Measurements from ENCODE around the gene PLAC1.

The PLAC1 gene

DNA sequence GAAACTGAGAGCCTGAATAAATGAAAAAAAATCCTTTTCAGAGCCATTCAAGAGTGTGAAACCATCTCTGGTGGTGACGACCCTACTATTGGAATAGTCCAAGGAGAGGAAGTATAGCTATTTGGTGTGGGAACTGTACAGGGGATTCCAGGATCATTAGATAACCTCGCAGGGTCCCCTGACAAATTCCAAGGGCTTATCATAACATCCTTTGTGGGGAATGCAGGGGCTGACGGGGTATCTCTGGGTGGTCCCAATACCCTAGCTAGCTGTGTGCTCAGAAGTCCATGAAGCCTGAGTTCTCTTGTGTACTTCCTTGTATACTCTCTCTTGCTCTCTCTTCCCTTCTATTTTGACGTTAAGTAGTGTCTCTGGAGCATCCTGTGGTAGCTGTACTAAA is 13.8 kb upstream of the PLAC1 start:
- Histone ChIP-seq H3K4me3 (ENCODE audit: insufficient read depth, low read depth, low read length, poor library complexity, severe bottlenecking) (no peak overlapping the region), H3K4me1 (ENCODE audit: control insufficient read depth, insufficient read depth, low read length, poor library complexity, severe bottlenecking) (no peaks in the 10 kb centered on the region), H3K27ac (ENCODE audit: insufficient read depth, low read length, poor library complexity, severe bottlenecking) (no peak overlapping the region), H3K9me3 (ENCODE audit: control insufficient read depth, low read length) (no peaks in the 10 kb centered on the region), H3K27me3 (replicated peaks; ENCODE audit: control insufficient read depth, insufficient read depth, low read length, poor library complexity, severe bottlenecking) (no peaks in the 10 kb centered on the region), H3K36me3 (ENCODE audit: control insufficient read depth, insufficient read depth, low read length) (no peaks in the 10 kb centered on the region)
- no peak for DNase-seq

DNA sequence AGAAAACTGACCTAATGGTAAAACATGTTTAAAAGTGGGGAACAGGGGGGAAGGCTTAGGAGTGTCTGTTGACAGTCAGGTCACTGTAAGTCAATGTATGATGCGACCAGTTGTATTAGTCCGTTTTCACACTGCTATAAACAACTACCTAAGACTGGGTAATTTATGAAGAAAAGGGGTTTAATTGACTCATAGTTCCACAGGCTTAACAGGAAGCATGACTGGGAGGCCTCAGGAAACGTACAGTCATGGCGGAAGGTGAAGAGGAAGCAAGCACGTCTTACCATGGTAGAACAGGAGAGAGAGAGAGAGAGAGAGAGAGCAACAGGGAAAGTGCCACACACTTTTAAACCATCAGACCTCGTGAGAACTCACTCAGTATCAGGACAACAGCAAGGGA is 13.0 kb upstream of the PLAC1 start:
- DNase-seq = no peak
- Histone ChIP-seq H3K27ac (ENCODE audit: insufficient read depth, low read length, poor library complexity, severe bottlenecking) (no peak overlapping the region), H3K27me3 (replicated peaks; ENCODE audit: control insufficient read depth, insufficient read depth, low read length, poor library complexity, severe bottlenecking) (no peaks in the 10 kb centered on the region), H3K36me3 (ENCODE audit: control insufficient read depth, insufficient read depth, low read length) (no peaks in the 10 kb centered on the region), H3K4me3 (ENCODE audit: insufficient read depth, low read depth, low read length, poor library complexity, severe bottlenecking) (no peak overlapping the region), H3K9me3 (ENCODE audit: control insufficient read depth, low read length) (no peaks in the 10 kb centered on the region), H3K4me1 (ENCODE audit: control insufficient read depth, insufficient read depth, low read length, poor library complexity, severe bottlenecking) (no peaks in the 10 kb centered on the region)

DNA sequence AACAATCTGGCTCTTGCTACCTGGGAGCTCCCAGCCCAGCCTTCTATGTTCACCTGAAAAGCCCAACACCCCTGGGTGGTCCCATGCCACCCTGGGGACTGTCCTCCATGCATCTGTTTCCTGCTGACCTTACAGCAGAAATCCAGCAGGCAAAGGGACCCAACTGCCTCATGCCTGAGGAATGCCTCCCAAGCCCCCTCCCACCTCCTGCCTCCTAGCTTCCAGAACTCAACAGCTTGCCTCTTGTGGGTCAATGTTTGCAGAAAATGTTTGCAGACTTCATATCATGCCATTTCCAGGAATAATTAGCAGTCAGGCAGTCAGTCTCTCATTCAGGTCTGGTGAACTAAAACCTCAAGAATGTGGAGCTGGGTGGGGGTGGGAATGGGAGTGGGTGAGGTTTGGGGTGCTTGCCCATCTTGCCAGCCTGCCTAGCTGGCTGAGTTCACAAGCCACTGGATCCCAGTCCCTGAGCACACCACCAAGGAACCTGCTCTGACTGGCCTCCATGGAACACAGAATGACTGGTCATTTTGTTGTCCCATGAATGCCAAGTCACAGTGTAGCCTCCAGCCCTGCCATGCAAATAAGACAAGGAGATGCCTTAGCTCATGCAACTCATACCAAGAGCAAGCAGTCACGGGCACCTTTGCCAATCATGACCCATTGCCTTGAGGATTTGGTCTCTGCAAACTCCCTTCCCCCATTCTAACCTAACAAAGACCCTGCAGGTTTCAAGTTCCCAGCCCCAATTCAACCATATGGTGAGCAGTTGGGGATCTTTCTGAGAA is 12.1 kb upstream of the PLAC1 start:
- H3K4me3 ChIP-seq (ENCODE audit: insufficient read depth, low read depth, low read length, poor library complexity, severe bottlenecking) = no peak overlapping the region
- H3K27me3 ChIP-seq (replicated peaks; ENCODE audit: control insufficient read depth, insufficient read depth, low read length, poor library complexity, severe bottlenecking) = no peaks in the 10 kb centered on the region
- H3K9me3 ChIP-seq (ENCODE audit: control insufficient read depth, low read length) = no peaks in the 10 kb centered on the region
- no peaks in the 10 kb centered on the region for H3K36me3 ChIP-seq (ENCODE audit: control insufficient read depth, insufficient read depth, low read length)
- H3K27ac ChIP-seq (ENCODE audit: insufficient read depth, low read length, poor library complexity, severe bottlenecking) = no peak overlapping the region
- no peaks in the 10 kb centered on the region for H3K4me1 ChIP-seq (ENCODE audit: control insufficient read depth, insufficient read depth, low read length, poor library complexity, severe bottlenecking)
- DNase-seq = no peak

DNA sequence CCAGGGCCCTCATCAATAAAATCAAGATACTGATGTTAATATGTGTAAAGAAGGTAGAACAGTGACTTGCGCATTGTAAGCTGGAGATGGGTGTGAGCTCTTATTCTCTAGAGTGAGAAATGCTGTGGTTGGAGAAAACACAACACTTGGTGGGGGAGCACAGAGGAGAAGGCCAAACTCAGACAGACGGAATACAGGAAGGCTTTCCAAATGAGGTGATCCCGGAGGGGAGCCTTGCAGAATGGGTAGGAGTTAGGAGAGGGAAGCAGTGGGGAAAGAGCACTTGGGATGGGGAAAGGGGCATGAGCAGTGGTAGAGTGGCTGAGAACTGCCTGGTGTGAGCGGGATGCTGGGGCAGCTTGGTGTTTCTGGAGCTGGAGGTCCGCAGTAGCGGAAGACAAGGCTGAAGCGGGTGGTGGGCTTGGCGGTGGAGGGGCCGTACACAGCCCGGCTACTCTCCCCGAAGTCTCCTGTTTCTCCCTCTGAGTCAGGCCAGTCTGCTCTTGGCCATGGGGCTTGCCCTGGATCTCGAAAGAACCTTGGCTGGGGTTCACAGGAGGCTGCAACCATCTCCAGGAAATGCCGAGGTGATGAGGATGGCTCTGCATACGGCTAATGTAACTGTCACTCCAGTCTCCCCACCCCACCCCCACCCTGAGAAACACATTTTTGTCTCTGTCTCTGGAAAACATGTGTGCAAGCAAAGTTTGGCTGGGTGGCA is 11.3 kb upstream of the PLAC1 start:
- Histone ChIP-seq H3K27me3 (replicated peaks; ENCODE audit: control insufficient read depth, insufficient read depth, low read length, poor library complexity, severe bottlenecking) (no peaks in the 10 kb centered on the region), H3K27ac (ENCODE audit: insufficient read depth, low read length, poor library complexity, severe bottlenecking) (no peak overlapping the region), H3K4me1 (ENCODE audit: control insufficient read depth, insufficient read depth, low read length, poor library complexity, severe bottlenecking) (no peaks in the 10 kb centered on the region), H3K9me3 (ENCODE audit: control insufficient read depth, low read length) (no peaks in the 10 kb centered on the region), H3K4me3 (ENCODE audit: insufficient read depth, low read depth, low read length, poor library complexity, severe bottlenecking) (no peak overlapping the region), H3K36me3 (ENCODE audit: control insufficient read depth, insufficient read depth, low read length) (no peaks in the 10 kb centered on the region)
- no peak for DNase-seq

DNA sequence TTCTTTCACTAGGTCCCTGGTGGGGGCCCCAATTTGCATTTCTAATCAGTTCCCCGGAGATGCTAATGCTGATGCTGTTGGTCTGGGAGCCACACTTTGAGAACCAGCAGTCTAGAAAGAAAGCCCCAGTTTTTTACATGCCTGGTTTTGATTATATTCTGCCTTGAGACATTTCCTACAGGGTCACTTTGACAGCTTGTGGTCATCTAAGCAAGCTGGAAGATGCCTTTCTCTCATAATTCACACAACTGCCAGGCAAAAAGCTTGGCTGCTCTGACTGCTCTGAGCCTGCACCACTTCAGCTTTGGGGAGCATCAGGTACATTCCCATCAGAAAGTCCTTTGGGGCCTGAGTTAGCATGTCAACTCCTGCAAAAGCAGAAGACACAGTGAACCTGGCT is 5.9 kb upstream of the PLAC1 start:
- Histone ChIP-seq H3K9me3 (ENCODE audit: control insufficient read depth, low read length) (no peaks in the 10 kb centered on the region), H3K27me3 (replicated peaks; ENCODE audit: control insufficient read depth, insufficient read depth, low read length, poor library complexity, severe bottlenecking) (no peaks in the 10 kb centered on the region), H3K4me1 (ENCODE audit: control insufficient read depth, insufficient read depth, low read length, poor library complexity, severe bottlenecking) (no peaks in the 10 kb centered on the region), H3K4me3 (ENCODE audit: insufficient read depth, low read depth, low read length, poor library complexity, severe bottlenecking) (no peak overlapping the region), H3K27ac (ENCODE audit: insufficient read depth, low read length, poor library complexity, severe bottlenecking) (no peak overlapping the region), H3K36me3 (ENCODE audit: control insufficient read depth, insufficient read depth, low read length) (no peaks in the 10 kb centered on the region)
- no peak for DNase-seq

DNA sequence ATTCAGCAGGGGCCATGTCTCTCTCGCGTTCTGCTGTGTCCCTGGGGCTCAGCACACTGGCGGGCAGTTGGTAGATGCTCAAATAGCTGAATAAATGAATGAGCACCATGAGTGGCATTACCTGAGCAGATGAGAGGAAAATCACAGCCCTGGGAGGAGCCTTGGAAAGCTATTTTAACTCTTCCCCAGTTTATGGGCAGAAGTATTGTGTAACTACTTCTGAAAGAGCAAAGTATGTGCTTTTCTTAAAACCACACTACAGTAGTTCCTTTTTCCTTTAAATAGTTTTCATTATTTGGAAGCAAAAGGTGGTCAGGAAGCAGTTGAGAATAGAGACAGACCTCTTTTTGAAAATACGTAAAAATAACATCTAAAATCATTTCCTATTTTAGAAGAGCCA is 3.0 kb upstream of the PLAC1 start:
- H3K36me3 ChIP-seq (ENCODE audit: control insufficient read depth, insufficient read depth, low read length) = no peaks in the 10 kb centered on the region
- no peaks in the 10 kb centered on the region for H3K4me1 ChIP-seq (ENCODE audit: control insufficient read depth, insufficient read depth, low read length, poor library complexity, severe bottlenecking)
- H3K27me3 ChIP-seq (replicated peaks; ENCODE audit: control insufficient read depth, insufficient read depth, low read length, poor library complexity, severe bottlenecking) = no peaks in the 10 kb centered on the region
- H3K27ac ChIP-seq (ENCODE audit: insufficient read depth, low read length, poor library complexity, severe bottlenecking) = no peak overlapping the region
- H3K4me3 ChIP-seq (ENCODE audit: insufficient read depth, low read depth, low read length, poor library complexity, severe bottlenecking) = no peak overlapping the region
- no peak for DNase-seq
- no peaks in the 10 kb centered on the region for H3K9me3 ChIP-seq (ENCODE audit: control insufficient read depth, low read length)

DNA sequence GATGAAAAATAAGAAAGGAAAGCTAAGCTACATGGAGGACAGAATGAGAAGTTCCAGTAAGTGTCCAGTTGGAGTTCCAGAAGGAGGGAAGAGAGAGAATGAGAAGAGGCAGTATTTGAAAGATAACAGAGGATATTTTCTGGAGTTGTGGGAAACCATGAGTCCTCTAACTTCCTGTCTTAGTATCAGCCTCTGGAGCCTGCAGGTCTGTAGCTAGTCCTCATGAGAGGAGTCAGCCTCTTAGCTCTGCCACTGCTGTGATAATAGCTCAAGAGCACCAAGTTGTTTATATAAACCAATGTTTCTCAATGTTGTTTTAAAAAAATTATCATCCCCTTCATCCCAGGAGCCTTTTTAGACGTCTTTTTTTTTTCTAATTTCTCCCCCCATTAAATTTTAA is 2.4 kb upstream of the PLAC1 start:
- Histone ChIP-seq H3K36me3 (ENCODE audit: control insufficient read depth, insufficient read depth, low read length) (no peaks in the 10 kb centered on the region), H3K27me3 (replicated peaks; ENCODE audit: control insufficient read depth, insufficient read depth, low read length, poor library complexity, severe bottlenecking) (no peaks in the 10 kb centered on the region), H3K4me1 (ENCODE audit: control insufficient read depth, insufficient read depth, low read length, poor library complexity, severe bottlenecking) (no peaks in the 10 kb centered on the region), H3K4me3 (ENCODE audit: insufficient read depth, low read depth, low read length, poor library complexity, severe bottlenecking) (no peak overlapping the region), H3K9me3 (ENCODE audit: control insufficient read depth, low read length) (no peaks in the 10 kb centered on the region), H3K27ac (ENCODE audit: insufficient read depth, low read length, poor library complexity, severe bottlenecking) (no peak overlapping the region)
- no peak for DNase-seq

DNA sequence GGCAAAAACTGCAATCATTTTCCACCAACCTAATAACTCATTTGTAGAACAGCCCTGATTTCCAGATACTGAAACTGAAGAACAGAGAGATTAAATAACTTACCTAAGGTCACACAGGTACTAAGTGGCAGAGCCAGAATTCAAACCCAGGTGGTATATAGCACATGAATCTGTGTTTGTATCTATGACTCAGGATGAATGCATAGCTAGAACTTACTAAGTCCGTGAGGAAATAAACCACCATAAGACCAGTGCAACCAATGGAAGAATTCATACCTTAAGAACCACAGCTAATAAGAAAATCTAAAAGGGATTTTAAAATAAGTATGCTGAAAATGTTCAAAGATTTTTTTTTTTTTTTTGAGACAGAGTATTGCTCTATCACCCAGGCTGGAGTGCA is 1.5 kb upstream of the PLAC1 start:
- Histone ChIP-seq H3K9me3 (ENCODE audit: control insufficient read depth, low read length) (no peaks in the 10 kb centered on the region), H3K36me3 (ENCODE audit: control insufficient read depth, insufficient read depth, low read length) (no peaks in the 10 kb centered on the region), H3K4me3 (ENCODE audit: insufficient read depth, low read depth, low read length, poor library complexity, severe bottlenecking) (no peak overlapping the region), H3K4me1 (ENCODE audit: control insufficient read depth, insufficient read depth, low read length, poor library complexity, severe bottlenecking) (no peaks in the 10 kb centered on the region), H3K27me3 (replicated peaks; ENCODE audit: control insufficient read depth, insufficient read depth, low read length, poor library complexity, severe bottlenecking) (no peaks in the 10 kb centered on the region), H3K27ac (ENCODE audit: insufficient read depth, low read length, poor library complexity, severe bottlenecking) (no peak overlapping the region)
- no peak for DNase-seq

DNA sequence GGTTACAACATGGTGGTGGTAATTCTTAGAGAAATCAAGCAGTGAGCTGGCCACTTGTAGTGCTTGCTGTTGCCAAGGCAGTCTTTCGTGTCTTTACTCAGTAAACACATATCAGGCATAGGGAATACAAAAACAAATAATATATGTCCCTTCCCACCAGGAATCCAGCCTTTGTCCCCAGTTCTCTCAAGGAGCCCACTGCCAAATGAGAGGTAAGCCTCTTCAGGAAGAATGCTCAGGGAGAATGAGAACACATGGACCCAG is 421 bp upstream of the PLAC1 start:
- no peak for DNase-seq
- H3K9me3 ChIP-seq (ENCODE audit: control insufficient read depth, low read length) = no peaks in the 10 kb centered on the region
- H3K27ac ChIP-seq (ENCODE audit: insufficient read depth, low read length, poor library complexity, severe bottlenecking) = no peak overlapping the region
- H3K27me3 ChIP-seq (replicated peaks; ENCODE audit: control insufficient read depth, insufficient read depth, low read length, poor library complexity, severe bottlenecking) = no peaks in the 10 kb centered on the region
- no peaks in the 10 kb centered on the region for H3K4me1 ChIP-seq (ENCODE audit: control insufficient read depth, insufficient read depth, low read length, poor library complexity, severe bottlenecking)
- no peak overlapping the region for H3K4me3 ChIP-seq (ENCODE audit: insufficient read depth, low read depth, low read length, poor library complexity, severe bottlenecking)
- H3K36me3 ChIP-seq (ENCODE audit: control insufficient read depth, insufficient read depth, low read length) = no peaks in the 10 kb centered on the region

DNA sequence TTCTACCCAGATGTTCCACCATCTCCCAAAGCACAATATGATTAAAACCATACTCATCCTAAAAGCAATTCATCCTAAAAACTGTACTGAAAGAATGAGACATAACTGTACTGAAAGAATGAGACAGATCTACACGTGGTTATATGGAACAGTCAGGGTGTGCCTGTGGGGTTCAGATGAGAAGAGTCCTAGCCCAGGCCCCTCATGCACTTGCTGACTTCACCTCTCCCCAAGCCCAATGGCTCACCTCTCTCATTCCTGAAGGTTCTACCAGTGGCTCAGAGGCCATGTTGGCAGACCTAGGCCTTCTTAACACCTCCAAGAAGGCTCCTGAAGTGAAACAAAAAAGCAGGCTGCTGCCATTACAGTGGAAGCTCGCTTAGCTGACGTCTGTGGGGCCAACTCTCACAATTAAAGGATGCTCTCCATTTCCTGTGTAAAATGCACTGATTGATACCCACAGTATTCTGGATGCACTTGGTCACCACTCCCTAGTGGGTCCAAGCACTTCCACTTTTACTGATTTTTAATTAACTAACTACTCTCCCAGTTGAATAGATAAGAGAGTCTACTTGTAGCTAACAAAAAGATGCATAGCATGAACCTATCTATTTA is 3.8 kb downstream of the PLAC1 start:
- no peak for DNase-seq
- H3K4me3 ChIP-seq (ENCODE audit: insufficient read depth, low read depth, low read length, poor library complexity, severe bottlenecking) = no peak overlapping the region
- no peaks in the 10 kb centered on the region for H3K27me3 ChIP-seq (replicated peaks; ENCODE audit: control insufficient read depth, insufficient read depth, low read length, poor library complexity, severe bottlenecking)
- H3K36me3 ChIP-seq (ENCODE audit: control insufficient read depth, insufficient read depth, low read length) = no peaks in the 10 kb centered on the region
- no peaks in the 10 kb centered on the region for H3K4me1 ChIP-seq (ENCODE audit: control insufficient read depth, insufficient read depth, low read length, poor library complexity, severe bottlenecking)
- H3K9me3 ChIP-seq (ENCODE audit: control insufficient read depth, low read length) = no peaks in the 10 kb centered on the region
- H3K27ac ChIP-seq (ENCODE audit: insufficient read depth, low read length, poor library complexity, severe bottlenecking) = no peak overlapping the region
